A549 (cell line): ENCODE results near the gene GZMM. TPM values are rescaled to one million over a fixed set of nuclear protein-coding genes. Genes with fewer than 3 reads are reported as not detected.

ENCODE experiments used
- ATAC-seq, 2 experiments: fragments of 200-7000 bp in 1 of 2; fragments of >200 bp in 1 of 2; cut with Nextera tagmentation in 1 of 2; cut with Tn5 transposase in 1 of 2; 3 replicates each; pipeline versions ENCODE4 v1.8.0 to v1.9.1; 2018 to 2020; ENCODE audit warnings: mild to moderate bottlenecking in 1 of 2, moderate library complexity in 1 of 2
- CTCF ChIA-PET: fragments of 300-600 bp; sonication (Branson Sonifier 250); formaldehyde crosslinking; extraction: SDS; loops from one replicate; lab custom pipeline; 2021; ENCODE audit warnings: antibody characterized with exemption, inconsistent platforms; lab: Yijun Ruan, JAX
- POLR2A ChIA-PET: fragments of 350-600 bp; formaldehyde crosslinking; extraction: SDS; loops from one replicate; lab custom pipeline; 2021; ENCODE audit warnings: antibody characterized with exemption, inconsistent platforms; lab: Yijun Ruan, JAX
- DNase-seq, 2 experiments: peaks; one replicate each; pipeline versions ENCODE4 v3.0.0 to v3.0.0-alpha.2; 2011 to 2016; ENCODE audit warnings: low read depth in 1 of 2, low spot score in 1 of 2
- FAIRE-seq: peaks from 2 replicates; lab custom pipeline; 2011; peaks lifted over from hg19 to GRCh38; lab: Jason Lieb, UNC
- H3K27ac ChIP-seq, 2 experiments: fragments of >200 bp; sonication (Bioruptor Twin); formaldehyde crosslinking; 3 replicates each; pipeline ENCODE4 v1.5.1; 2016 to 2017
- H3K4me1 ChIP-seq: fragments of >200 bp; sonication (Bioruptor Twin); formaldehyde crosslinking; 3 replicates; pipeline ENCODE4 v1.6.1; 2016
- H3K4me2 ChIP-seq: fragments of >200 bp; sonication (Bioruptor Twin); formaldehyde crosslinking; 3 replicates; pipeline ENCODE4 v1.6.1; 2016
- H3K4me3 ChIP-seq: fragments of >200 bp; sonication (Bioruptor Twin); formaldehyde crosslinking; 3 replicates; pipeline ENCODE4 v1.5.1; 2016
- H3K9me3 ChIP-seq: fragments of >200 bp; sonication (Bioruptor Twin); formaldehyde crosslinking; 3 replicates; pipeline ENCODE4 v1.6.1; 2016
- ATOH8 ChIP-seq: fragments of 250-450 bp; sonication (Bioruptor Pico); IDR thresholded peaks from 2 replicates; pipeline ENCODE4 v1.5.0; 2020; ENCODE audit warnings: low read depth, mild to moderate bottlenecking, moderate library complexity
- BHLHE40 ChIP-seq: IDR thresholded peaks from 2 replicates; pipeline ENCODE4 v1.6.1; 2012; ENCODE audit warnings: low read depth, low read length, inconsistent platforms
- CEBPB ChIP-seq, 2 experiments: fragments of >200 bp in 1 of 2; sonication (Bioruptor Twin) in 1 of 2; formaldehyde crosslinking in 1 of 2; IDR thresholded peaks; 2 replicates each; pipeline ENCODE4 v1.6.1; 2012 to 2016
- EHMT2 ChIP-seq: fragments of 200-600 bp; sonication (generic); IDR thresholded peaks from 2 replicates; pipeline ENCODE4 v1.6.1; 2016; ENCODE audit warnings: antibody characterized with exemption, low read depth, mild to moderate bottlenecking, moderate library complexity
- ESRRA ChIP-seq: fragments of 150-350 bp; IDR thresholded peaks from 2 replicates; pipeline ENCODE4 v1.6.1; 2014; ENCODE audit warnings: mild to moderate bottlenecking, low read length, borderline replicate concordance
- FOSB ChIP-seq: fragments of 250-450 bp; sonication (Bioruptor Pico); IDR thresholded peaks from 2 replicates; pipeline ENCODE4 v1.5.0; 2020; ENCODE audit warnings: mild to moderate bottlenecking, moderate library complexity
- FOXS1 ChIP-seq: fragments of 250-450 bp; sonication (Bioruptor Pico); IDR thresholded peaks from 2 replicates; pipeline ENCODE4 v1.5.0; 2020; ENCODE audit warnings: mild to moderate bottlenecking, moderate library complexity
- GATA3 ChIP-seq: IDR thresholded peaks from 2 replicates; pipeline ENCODE4 v1.6.1; 2012; ENCODE audit warnings: borderline replicate concordance
- HDAC2 ChIP-seq: fragments of 200-600 bp; sonication (generic); IDR thresholded peaks from 2 replicates; pipeline ENCODE4 v1.6.1; 2016
- HES2 ChIP-seq: fragments of >200 bp; sonication (Bioruptor Twin); formaldehyde crosslinking; IDR thresholded peaks from 2 replicates; pipeline ENCODE4 v1.6.1; 2016
- HMGXB4 ChIP-seq: fragments of 250-450 bp; sonication (Bioruptor Pico); IDR thresholded peaks from 2 replicates; pipeline ENCODE4 v1.5.0; 2021; ENCODE audit warnings: mild to moderate bottlenecking, moderate library complexity, borderline replicate concordance
- HOXB13 ChIP-seq: fragments of 250-450 bp; sonication (Bioruptor Pico); IDR thresholded peaks from 2 replicates; pipeline ENCODE4 v1.5.0; 2020; ENCODE audit warnings: low read depth, mild to moderate bottlenecking, moderate library complexity
- KDM1A ChIP-seq: fragments of 200-600 bp; sonication (generic); IDR thresholded peaks from 2 replicates; pipeline ENCODE4 v1.6.1; 2016; ENCODE audit warnings: low read depth, mild to moderate bottlenecking
- MAFK ChIP-seq: fragments of 450-650 bp; IDR thresholded peaks from 2 replicates; pipeline ENCODE4 v1.6.1; 2014; ENCODE audit not compliant: partially characterized antibody
- MAZ ChIP-seq: fragments of 150-350 bp; IDR thresholded peaks from 2 replicates; pipeline ENCODE4 v1.6.1; 2014; ENCODE audit warnings: antibody characterized with exemption, low read depth, low read length, borderline replicate concordance
- MYC ChIP-seq: IDR thresholded peaks from 2 replicates; pipeline ENCODE4 v1.6.1; 2012; ENCODE audit warnings: mild to moderate bottlenecking, inconsistent platforms, low read length, improper control_type of control experiment, borderline replicate concordance
- NPAS2 ChIP-seq: fragments of 250-450 bp; sonication (Bioruptor Pico); IDR thresholded peaks from 2 replicates; pipeline ENCODE4 v1.8.0; 2022; ENCODE audit warnings: mild to moderate bottlenecking, moderate library complexity, borderline replicate concordance
- POLR2A ChIP-seq: IDR thresholded peaks from 2 replicates; pipeline ENCODE4 v1.6.1; 2012; ENCODE audit warnings: mild to moderate bottlenecking, low read length
- RAD21 ChIP-seq, 2 experiments: fragments of >200 bp in 1 of 2; sonication (Bioruptor Twin) in 1 of 2; formaldehyde crosslinking in 1 of 2; IDR thresholded peaks in 1 of 2; conservative IDR thresholded peaks in 1 of 2; 2 replicates in 1 of 2; 3 replicates in 1 of 2; pipeline ENCODE4 v1.6.1; 2012 to 2018; ENCODE audit warnings: inconsistent platforms in 1 of 2
- RCOR1 ChIP-seq: fragments of 150-350 bp; IDR thresholded peaks from 2 replicates; pipeline ENCODE4 v1.6.1; 2014; ENCODE audit warnings: antibody characterized with exemption, low read length, low read depth
- RFX5 ChIP-seq: fragments of 450-650 bp; IDR thresholded peaks from 2 replicates; pipeline ENCODE4 v1.7.1; 2014; ENCODE audit warnings: antibody characterized with exemption, mild to moderate bottlenecking, moderate library complexity
- RNF2 ChIP-seq: fragments of 200-600 bp; sonication (generic); IDR thresholded peaks from 2 replicates; pipeline ENCODE4 v1.6.1; 2016; ENCODE audit warnings: low read depth, mild to moderate bottlenecking, antibody characterized with exemption, moderate library complexity, borderline replicate concordance
- SREBF2 ChIP-seq: fragments of 450-650 bp; IDR thresholded peaks from 2 replicates; pipeline ENCODE4 v1.6.1; 2014; ENCODE audit warnings: mild to moderate bottlenecking, moderate library complexity
- ZSCAN20 ChIP-seq: fragments of 250-450 bp; sonication (Bioruptor Pico); IDR thresholded peaks from 2 replicates; pipeline ENCODE4 v1.8.0; 2022; ENCODE audit warnings: mild to moderate bottlenecking, moderate library complexity
- WGBS: methylation state at CpG from one replicate; pipeline ENCODE4 v1.1.6; 2017; ENCODE audit errors: missing lambda C conversion rate; 5-methylcytosine and 5-hydroxymethylcytosine counted together
- polyA plus RNA-seq, 4 experiments: library from polyadenylated mRNA; depleted of rRNA in 3 of 4; stranded (reverse); fragments of >200 nt; fragmentation: RNase III in 1 of 4; extraction: RNeasy Plus Mini Kit Qiagen cat#74134 plus additional on column Dnase treatment in 1 of 4; gene quantifications; 2 replicates in 3 of 4; 3 replicates in 1 of 4; pipeline ENCODE4 v1.2.3, GENCODE V29; 2011 to 2017

The GZMM gene
- polyA plus RNA-seq, 2 of the 4 experiments (the other 2 are of a cell fraction): not detected

GRCh38 chr19:540867-541637, 2.8 kb upstream of the GZMM start:
- no peak overlapping the region for H3K4me2 ChIP-seq
- no peak overlapping the region for H3K4me3 ChIP-seq
- DNase-seq: no peak
- no peak for FAIRE-seq
- H3K4me1 ChIP-seq: no peaks in the 10 kb centered on the region
- CTCF ChIA-PET: interaction anchor here (0.8 to 1.0 kb wide), 2 partner anchors 9 to 31 kb away, joined by 3 read pairs; no protein-coding TSS in a partner anchor
- 94% methylated on average over 42 of the region's 51 CpGs for WGBS
- H3K27ac ChIP-seq: no peak overlapping the region
- no peaks in the 10 kb centered on the region for H3K9me3 ChIP-seq
- TF ChIP-seq KDM1A (no peak), ZSCAN20 (no peak), POLR2A (no peak), FOSB (CRISPR knock-in tag) (no peak), RCOR1 (no peak), HES2 (no peak), NPAS2 (no peak)
- TF ChIP-seq, all 56 proteins: peak for 0
- POLR2A ChIA-PET: no interaction called here
- ATAC-seq: no peak

GRCh38 chr19:541699-542098, 2.2 kb upstream of the GZMM start:
- no peaks in the 10 kb centered on the region for H3K9me3 ChIP-seq
- CTCF ChIA-PET: interaction anchor here (0.8 to 1.2 kb wide), 4 partner anchors 9 to 44 kb away, joined by 3 read pairs; partner anchors contain the start of gene CDC34
- WGBS: 92% methylated on average over 23 of the region's 26 CpGs
- POLR2A ChIA-PET: no interaction called here
- no peaks in the 10 kb centered on the region for H3K4me1 ChIP-seq
- no peak for FAIRE-seq
- H3K4me2 ChIP-seq: no peak overlapping the region
- no peak overlapping the region for H3K27ac ChIP-seq
- TF ChIP-seq RCOR1: no peak
- TF ChIP-seq HOXB13 (CRISPR knock-in tag): no peak
- no peak for TF ChIP-seq GATA3
- no peak for TF ChIP-seq HMGXB4
- TF ChIP-seq ATOH8 (CRISPR knock-in tag): no peak
- TF ChIP-seq CEBPB (IDR thresholded peaks at IDR 0.05): no peak
- TF ChIP-seq BHLHE40: no peak
- no peak for TF ChIP-seq RFX5
- TF ChIP-seq RNF2: no peak
- no peak for TF ChIP-seq SREBF2
- TF ChIP-seq RAD21 (conservative IDR thresholded peaks at IDR 0.05 in 1 of 2, IDR thresholded peaks at IDR 0.05 in 1 of 2): no peak
- TF ChIP-seq HDAC2: no peak
- TF ChIP-seq FOXS1: no peak
- no peak for TF ChIP-seq ESRRA
- no peak for TF ChIP-seq MAFK
- TF ChIP-seq EHMT2: no peak
- no peak for TF ChIP-seq MYC
- no peak for TF ChIP-seq HES2
- no peak for TF ChIP-seq MAZ
- TF ChIP-seq, all 56 proteins: peak for 0
- no peak overlapping the region for H3K4me3 ChIP-seq
- no peak for DNase-seq
- no peak for ATAC-seq
